Medulla oblongata (tissue), 1 donor: Measurements from ENCODE around the gene BRIP1.
"Not testable (repeated sequence)": the region's sequence is repeated elsewhere in the genome, so short reads cannot be mapped to it uniquely, and the experiment has no call there.

Experiments
- DNase-seq: peaks from one replicate; pipeline ENCODE4 v3.0.0-alpha.2; 2015; ENCODE audit errors: extremely low spot score

Gene BRIP1

GRCh38 chr17:61831099-61831498, 32.2 kb downstream of the BRIP1 start:
- no peak for DNase-seq

- DNase-seq, result no peak
These were observed 34.6 kb downstream of the BRIP1 start for GRCh38 chr17:61828694-61829093.

- no peak for DNase-seq
These were observed 35.5 kb downstream of the BRIP1 start for GRCh38 chr17:61827649-61828395.

GRCh38 chr17:61826866-61827265, 36.5 kb downstream of the BRIP1 start:
- not testable (repeated sequence) for DNase-seq

GRCh38 chr17:61826198-61826597, 37.1 kb downstream of the BRIP1 start:
- DNase-seq, result not testable (repeated sequence)

GRCh38 chr17:61825448-61826137, 37.7 kb downstream of the BRIP1 start:
- no peak for DNase-seq

- no peak for DNase-seq
These were observed 40.7 kb downstream of the BRIP1 start for GRCh38 chr17:61822326-61823285.

DNA sequence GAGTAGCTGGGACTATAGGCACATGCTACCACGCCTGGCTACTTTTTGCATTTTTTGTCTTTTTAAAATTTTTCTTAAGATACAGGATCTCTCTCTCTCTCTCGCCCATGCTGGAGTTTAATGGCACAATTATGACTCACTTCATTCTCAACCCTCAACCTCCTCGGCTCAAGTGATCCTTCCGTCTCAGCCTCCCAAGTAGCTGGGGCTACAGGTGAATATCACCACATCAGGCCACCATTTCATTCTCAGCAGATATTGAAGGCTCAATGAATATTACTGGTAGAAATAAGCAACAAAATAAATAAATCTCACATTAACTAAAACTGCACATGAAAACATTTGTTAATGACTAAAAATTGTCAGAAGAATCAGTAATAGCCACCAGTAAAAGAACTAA, 41.7 kb downstream of the BRIP1 start:
- no peak for DNase-seq

DNA sequence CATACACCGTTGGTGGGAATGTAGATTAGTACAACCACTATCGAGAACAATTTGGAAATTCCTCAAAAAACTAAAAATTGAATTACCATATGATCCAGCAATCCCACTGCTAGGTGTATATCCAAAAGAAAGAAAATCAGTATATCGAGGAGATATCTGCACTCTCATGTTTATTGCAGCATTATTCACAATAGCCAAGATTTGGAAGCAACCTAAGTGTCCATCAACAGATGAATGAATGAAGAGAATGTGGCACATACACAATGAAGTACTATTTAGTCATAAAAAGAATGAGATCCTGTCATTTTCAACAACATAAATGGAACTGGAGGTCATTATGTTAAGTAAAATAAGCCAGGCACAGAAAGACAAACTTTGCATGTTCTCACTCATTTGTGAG, 44.1 kb downstream of the BRIP1 start:
- DNase-seq, result not testable (repeated sequence)

GRCh38 chr17:61818225-61818624, 45.1 kb downstream of the BRIP1 start:
- no peak for DNase-seq

DNA sequence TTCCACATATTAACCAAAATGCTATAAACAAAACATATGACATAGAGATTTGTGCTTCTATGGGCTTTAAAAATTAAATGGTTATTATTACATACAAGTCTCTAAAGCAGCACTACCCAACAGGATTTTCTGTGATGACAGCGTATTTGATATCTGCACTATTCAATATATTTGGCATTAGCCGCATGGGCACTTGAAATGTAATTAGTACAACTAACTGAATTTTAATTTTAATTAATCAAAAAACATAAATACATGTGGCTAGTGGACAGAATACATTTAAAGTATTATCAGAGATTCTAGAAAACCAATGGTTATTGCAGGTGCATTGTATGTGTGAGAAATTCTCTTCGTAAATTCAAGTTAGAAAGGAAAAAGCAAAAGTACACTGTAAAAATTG, 45.9 kb downstream of the BRIP1 start:
- DNase-seq, result no peak

GRCh38 chr17:61816538-61816937, 46.8 kb downstream of the BRIP1 start:
- DNase-seq, result no peak

DNA sequence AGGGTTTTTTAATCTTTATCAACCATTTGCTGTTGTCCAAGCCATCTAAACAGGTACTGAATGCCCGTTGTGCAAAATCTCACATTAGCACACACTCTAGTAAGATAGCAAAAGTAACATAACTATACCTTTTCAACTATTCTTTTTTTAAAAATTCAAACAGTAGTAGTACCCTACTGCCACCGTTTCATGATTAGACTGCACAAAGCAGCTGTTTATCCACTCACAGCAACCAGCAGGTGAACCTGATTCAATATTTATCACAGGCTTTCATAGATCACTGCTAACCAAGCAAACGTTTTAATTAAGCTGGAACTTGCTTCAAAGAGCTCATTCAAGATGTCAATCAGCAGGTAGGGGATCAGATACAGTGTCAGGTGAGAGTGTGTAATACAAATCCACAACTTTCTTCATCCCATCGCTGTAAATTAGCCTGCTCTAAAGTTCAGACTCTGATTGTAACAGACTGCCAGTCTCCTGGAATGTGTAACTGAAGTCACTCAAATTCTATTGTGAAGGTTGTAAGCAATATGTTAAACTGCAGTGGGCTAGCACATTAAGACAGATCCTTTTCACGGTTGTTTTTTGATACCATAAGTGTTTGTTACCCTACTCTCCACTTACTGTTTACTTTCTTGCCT, 47.3 kb downstream of the BRIP1 start:
- no peak for DNase-seq

GRCh38 chr17:61814485-61814884, 48.8 kb downstream of the BRIP1 start:
- DNase-seq, result no peak

DNA sequence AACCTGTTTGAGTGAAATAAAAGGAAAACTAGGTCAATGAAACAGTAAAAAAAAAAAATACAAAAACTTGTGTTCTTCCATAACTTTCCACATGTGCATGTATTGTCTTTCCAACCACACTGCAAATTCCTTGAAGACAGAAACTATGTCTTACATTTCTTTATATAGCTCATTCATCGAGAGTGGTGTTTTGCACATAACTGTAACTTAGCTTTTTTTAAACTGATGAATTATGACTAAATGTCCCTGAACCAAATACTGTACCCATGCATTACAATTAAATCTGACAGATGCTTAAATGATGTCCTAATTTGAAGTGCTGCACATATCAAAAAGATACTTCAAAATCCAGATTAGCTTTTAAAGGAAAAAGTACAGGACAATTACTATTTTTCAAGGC, 50.1 kb downstream of the BRIP1 start:
- DNase-seq, result no peak

- DNase-seq, result no peak
These were observed 50.6 kb downstream of the BRIP1 start for GRCh38 chr17:61812747-61813146.

DNA sequence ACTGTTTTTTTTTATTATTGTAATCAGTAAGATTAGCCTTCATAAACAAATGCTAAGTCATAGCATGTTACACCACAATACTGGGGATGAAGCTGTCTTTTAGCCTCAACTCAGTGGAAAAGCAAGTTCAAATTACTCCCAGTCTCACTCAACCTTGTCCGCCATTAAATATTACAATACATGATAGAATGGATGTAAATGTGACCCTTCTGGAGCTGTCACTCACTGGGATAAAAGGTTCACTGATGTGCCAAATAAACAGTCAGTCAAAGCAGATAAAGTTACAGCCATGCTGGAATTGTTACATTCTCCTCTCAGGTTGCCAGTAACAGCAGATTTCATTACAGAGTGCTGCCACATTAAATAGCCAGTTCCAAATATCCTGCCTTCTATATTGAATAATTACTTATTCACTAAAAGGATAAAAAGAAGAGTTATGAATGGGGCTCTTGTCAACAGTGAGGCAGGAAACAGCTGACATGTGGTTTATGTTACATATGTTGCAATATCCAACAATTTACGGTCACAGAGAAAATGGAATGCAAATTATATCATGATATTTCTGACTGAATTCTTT, 53.4 kb downstream of the BRIP1 start:
- no peak for DNase-seq

DNA sequence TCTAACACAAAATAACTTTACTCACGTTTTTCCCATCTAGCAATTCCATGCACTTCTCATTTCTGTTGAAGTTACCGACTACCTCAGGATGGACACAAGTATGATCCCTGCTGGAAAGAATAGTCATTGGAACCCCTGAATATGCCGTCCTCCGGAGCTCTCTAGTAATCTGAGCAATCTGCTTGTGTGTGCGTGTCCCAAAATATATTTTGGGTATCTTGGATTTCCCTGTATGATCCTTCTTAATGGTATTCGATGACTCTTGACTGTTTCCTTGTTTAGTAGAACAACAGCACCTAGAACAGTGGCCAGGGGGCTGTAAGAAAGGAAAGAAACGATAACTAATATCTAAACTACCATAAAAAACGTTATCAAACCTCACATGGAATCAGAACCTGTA, 54.9 kb downstream of the BRIP1 start:
- DNase-seq, result no peak

GRCh38 chr17:61806936-61807335, 56.4 kb downstream of the BRIP1 start:
- no peak for DNase-seq

- DNase-seq, result no peak
These were observed 57.1 kb downstream of the BRIP1 start for GRCh38 chr17:61806081-61806828.

DNA sequence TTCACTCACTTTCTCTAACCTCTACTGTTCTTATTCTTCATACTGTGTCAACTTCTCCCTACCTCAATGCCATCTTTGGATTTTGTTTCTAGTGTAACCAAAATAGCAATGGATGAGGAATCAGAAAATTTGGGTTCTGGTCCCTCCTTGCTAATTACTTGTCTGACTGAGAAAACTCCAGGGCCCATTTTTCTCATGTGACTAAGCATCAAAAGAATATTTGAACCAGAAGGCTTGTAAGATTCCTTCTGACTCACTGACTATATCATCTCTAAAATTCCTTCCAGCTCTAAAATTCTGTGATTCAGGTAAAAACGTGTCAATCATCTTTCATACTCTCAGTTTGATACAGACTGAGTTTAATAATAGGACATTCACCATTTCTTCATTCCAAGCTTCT, 57.9 kb downstream of the BRIP1 start:
- DNase-seq, result no peak
